ENCODE data around the gene HRK.

Gene HRK

GRCh38 chr12:116864371-116865160 lies 16.7 kb downstream of the HRK start:
- no peak for FAIRE-seq

- no peak for FAIRE-seq
Observed at GRCh38 chr12:116863275-116863767, 17.9 kb downstream of the HRK start.

DNA sequence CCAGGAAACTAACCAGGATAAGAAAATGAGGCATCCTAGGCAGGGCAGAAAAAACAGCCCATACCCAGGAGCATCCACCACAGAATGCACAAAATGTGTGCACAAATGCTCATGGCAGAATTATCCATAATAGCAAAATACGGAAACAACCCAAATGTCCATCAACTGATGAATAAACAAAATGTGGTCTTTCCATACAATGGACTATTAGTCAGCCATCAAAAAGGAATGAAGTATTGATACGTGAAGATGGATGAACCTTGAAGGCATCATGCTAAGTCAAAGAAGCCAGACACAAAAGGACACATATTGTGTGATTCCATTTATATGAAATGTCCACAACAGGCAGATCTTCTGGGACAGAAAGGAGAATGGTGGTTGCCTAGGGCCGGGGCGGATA lies 19.1 kb downstream of the HRK start:
- no peak for FAIRE-seq

- no peak for FAIRE-seq
Observed at GRCh38 chr12:116861320-116861719, 19.9 kb downstream of the HRK start.

- FAIRE-seq, result no peak
Observed at GRCh38 chr12:116860263-116860662, 21.0 kb downstream of the HRK start.

GRCh38 chr12:116859079-116859478 lies 22.2 kb downstream of the HRK start:
- FAIRE-seq, result no peak

- FAIRE-seq, result no peak
Observed at GRCh38 chr12:116856729-116857128, 24.5 kb downstream of the HRK start.

DNA sequence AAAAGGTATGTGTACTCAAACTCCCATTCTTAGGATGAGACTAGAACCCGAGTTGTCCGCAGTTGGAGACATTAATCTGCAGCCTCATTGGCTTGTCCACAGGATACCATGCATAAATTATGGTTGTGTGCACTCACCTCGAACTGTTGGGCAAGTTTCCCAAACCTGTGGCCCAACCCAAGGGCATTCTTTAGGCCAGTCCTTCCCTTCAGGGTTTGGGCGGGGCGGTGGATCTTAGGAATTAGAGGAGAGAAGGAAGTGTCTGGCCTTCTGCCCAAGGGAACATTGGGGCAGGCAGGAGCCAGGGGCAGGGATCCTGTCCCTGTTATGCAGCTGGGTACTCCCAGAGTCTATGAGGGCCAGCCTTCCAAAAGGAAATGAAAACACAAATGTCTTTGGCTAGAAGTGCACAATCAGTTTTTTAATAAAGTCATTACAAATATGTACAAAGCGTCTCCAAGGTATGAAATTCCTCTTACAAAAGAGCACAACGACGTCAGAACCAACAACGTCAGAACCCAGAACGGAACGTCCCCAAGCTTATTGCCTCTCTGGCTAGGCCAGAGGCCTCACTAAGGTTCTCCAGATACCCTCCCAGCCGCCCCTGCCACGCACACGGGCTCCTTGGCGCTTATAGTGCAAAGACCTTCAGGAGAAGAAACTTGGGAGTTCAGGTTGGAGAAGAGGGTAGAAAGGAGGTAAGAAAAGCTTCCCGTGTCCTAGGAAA lies 25.3 kb downstream of the HRK start:
- no peak for FAIRE-seq

GRCh38 chr12:116853507-116853906 lies 27.7 kb downstream of the HRK start:
- FAIRE-seq, result no peak

DNA sequence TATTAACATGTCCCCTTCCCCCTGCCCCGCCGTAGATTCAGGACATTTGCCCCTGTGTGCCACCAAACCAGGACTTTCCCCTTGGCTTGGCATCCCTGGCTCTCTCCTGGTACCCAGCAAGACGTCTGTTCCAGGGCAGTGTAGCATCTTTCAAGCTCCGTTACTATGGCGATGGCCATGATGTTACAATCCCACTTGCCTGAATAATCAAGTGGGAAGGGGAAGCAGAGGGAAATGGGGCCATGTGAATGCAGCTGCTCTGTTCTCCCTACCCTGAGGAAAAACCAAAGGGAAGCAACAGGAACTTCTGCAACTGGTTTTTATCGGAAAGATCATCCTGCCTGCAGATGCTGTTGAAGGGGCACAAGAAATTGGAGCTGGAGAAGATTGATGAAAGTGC lies 28.9 kb downstream of the HRK start:
- no peak for FAIRE-seq

DNA sequence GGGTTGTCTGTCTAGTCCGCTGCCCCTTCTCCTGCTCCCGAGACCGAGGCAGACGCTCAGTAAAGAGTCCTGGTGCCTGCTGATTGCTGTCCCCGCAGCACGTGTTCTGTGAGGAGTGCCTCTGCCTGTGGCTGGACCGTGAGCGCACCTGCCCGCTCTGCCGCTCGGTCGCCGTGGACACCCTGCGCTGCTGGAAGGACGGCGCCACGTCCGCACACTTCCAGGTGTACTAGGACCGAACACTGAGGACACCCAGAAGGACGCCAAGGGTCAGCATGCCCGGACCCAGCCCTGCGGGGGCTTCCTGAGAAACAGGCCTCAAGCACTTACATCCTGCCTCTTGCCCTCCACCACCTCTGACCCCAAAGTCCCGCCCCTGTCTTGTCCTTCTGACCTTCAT lies 32.0 kb downstream of the HRK start:
- FAIRE-seq, result no peak

- no peak for FAIRE-seq
Observed at GRCh38 chr12:116843085-116843484, 38.2 kb downstream of the HRK start.

DNA sequence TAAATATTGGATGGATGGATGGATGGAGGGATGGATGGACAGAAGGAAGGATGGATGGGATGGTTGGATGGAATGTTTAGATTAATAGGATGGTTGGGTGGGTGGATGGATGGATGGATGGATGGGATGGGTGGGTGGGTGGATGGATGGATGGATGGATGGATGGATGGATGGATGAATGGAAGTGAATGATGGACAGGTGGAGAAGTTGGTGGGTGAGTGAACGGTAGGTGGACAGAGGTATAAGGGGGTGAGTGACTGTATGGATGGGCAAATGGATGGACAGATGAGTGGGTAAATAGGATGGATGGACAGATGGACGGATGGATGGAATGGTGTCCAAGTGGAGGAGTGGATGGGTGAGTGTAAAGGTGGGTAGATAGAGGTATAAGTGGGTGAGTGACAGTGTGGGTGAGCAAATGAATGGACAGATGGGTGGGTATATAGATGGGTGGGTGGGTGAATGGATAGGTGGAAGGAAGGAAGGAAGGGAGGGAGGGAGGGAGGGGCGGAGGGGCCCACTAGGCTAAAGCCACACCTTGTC lies 41.9 kb downstream of the HRK start:
- FAIRE-seq, result no peak

DNA sequence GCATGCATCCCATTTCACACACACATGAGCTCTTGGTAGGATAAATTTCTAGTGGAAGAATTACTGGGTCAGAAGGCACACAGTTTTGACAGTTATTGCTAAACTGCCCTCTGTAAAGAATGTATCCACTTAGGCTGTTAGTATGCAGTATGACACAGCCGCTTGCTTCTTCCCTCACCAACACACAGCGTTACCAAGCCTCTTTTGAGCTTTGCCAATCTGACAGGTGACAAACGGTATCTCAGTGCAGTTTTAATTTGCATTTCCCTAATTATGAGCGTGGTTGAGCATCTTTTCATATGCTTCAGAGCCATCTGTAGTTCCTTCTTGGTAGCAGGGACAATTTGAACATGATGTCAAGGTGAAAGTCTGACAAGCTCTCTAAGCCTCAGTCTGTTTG lies 42.9 kb downstream of the HRK start:
- FAIRE-seq, result no peak

DNA sequence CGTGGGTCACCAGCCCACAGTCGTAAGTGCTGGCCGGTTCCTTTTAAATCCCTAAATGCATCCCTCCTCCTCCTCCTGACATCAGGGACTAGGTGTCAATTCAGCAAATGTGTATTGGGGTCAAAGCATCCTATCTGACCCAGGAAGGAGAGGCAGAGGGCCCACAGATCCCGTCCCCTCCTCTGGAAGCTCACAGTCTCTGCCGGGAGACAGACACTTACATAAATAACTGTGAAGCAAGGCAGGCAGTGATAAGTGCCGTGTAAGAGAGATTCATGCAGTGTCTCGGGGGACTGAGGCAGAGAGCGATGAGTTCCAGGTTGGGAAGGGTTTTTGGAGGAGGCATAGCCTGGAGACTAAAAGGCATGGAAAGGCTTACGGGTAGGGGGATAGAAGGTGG lies 44.1 kb downstream of the HRK start:
- no peak for FAIRE-seq

DNA sequence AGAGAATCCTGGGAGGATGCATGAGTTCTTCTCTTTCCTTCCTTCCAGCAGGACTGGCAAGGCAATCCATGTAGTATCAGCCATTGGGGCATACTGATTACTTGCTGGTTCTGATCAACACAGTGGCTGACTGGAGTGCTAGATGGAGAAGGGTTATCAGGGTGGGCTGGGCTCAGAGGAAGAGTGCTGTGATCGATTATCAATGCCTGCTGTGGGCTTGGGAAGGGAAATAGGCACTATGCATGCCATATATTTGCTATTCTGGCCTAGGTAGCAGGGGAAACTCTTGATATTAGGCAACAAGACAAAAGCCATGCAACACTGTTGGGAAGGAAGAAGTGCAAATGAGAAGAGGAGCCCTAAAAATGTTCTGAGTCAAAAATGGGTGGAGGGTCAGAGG lies 45.8 kb downstream of the HRK start:
- no peak for FAIRE-seq

GRCh38 chr12:116833474-116833873 lies 47.8 kb downstream of the HRK start:
- no peak for FAIRE-seq

DNA sequence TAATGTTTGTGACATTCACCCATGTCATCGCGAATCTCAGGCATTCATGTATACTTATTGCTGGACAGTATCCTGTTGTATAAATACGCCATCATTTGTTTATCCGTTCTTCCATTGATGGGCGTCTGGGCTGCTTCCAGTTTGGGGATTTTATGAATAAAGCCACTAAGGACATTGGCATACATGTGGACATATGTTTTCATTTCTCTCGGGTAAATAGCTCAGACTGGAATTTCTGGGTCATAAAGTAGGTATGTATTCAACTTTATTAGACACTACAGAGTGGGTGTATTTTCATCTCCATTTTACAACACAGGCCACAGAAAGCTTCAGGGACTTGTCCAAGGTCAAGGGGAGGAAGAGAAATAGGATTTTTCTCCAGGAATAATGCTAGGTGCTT lies 48.9 kb downstream of the HRK start:
- no peak for FAIRE-seq

DNA sequence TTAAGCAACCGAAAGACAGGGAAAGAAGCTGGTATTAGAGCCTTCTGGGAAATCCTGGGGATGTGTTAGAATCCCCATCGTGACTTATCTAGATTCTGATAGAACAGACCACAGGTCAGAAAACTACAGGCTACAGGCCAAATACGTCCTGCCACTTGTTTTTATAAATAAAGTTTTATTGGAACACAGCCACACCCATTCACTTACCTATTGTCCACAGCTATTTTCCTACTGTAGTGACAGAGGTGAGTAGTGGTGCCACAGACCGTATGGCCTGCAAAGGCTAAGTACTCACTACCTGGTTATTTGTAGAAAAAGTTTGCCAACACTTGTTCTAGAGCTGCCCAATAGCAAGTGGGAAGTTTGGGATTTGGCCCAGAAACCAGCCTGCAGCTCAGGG lies 53.8 kb downstream of the HRK start:
- FAIRE-seq, result no peak

GRCh38 chr12:116821291-116821690 lies 60.0 kb downstream of the HRK start:
- no peak for FAIRE-seq

- FAIRE-seq, result no peak
Observed at GRCh38 chr12:116820064-116820656, 61.1 kb downstream of the HRK start.

GRCh38 chr12:116818948-116819832 lies 62.1 kb downstream of the HRK start:
- FAIRE-seq, result no peak

All from colon (tissue), 2 donors.